Muscle layer of colon (tissue), 2 donors: Measurements from ENCODE around the gene LRIT3.

Experiments used
- H3K27ac ChIP-seq: one replicate; pipeline ENCODE4 v1.7.0; 2013; ENCODE audit warnings: low read depth, mild to moderate bottlenecking, low read length, moderate library complexity
- H3K27me3 ChIP-seq, 2 donors: one replicate each; pipeline ENCODE4 v1.7.0; 2013; ENCODE audit warnings: low read length in 2 of 2, mild to moderate bottlenecking in 2 of 2; ENCODE audit not compliant: insufficient read depth in 2 of 2, control insufficient read depth in 1 of 2
- H3K36me3 ChIP-seq: one replicate; pipeline ENCODE4 v1.7.0; 2013; ENCODE audit warnings: mild to moderate bottlenecking, low read length; ENCODE audit not compliant: insufficient read depth
- H3K4me1 ChIP-seq: one replicate; pipeline ENCODE4 v1.7.0; 2013; ENCODE audit warnings: mild to moderate bottlenecking, low read length; ENCODE audit not compliant: insufficient read depth
- H3K4me3 ChIP-seq, 2 donors: one replicate each; pipeline ENCODE4 v1.7.0; 2013; ENCODE audit warnings: low read length in 2 of 2, low read depth in 1 of 2, mild to moderate bottlenecking in 1 of 2, moderate library complexity in 1 of 2
- H3K9ac ChIP-seq: one replicate; pipeline ENCODE4 v1.7.0; 2013; ENCODE audit warnings: low read length
- H3K9me3 ChIP-seq: one replicate; pipeline ENCODE4 v1.7.0; 2013; ENCODE audit warnings: mild to moderate bottlenecking, low read length
- donor health status: abdominal sarcoma.
- donor health status: Adenocarcinoma of cecum.

LRIT3 gene

DNA sequence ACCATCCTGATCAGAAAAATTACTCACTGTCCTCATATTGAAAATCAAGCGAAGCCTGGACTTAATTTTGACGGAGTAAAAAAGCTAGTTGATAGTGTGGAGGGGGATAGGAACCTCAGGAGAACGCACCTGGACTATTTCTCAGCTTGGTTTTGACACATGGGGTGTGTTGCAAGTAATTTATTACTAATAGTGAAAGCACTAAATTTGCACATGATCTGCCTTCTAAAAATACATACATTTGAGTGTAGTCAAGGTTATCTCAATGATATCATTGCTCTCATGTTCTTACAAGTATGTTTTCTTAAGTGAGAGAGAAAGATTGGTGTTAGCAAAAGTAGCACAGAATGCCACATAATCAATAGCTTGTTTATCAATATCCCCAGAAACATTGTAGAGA is 29.5 kb downstream of the LRIT3 start:
- Histone ChIP-seq H3K9me3 (no peaks in the 10 kb centered on the region), H3K27ac (no peak overlapping the region), H3K27me3 (no peaks in the 10 kb centered on the region), H3K36me3 (no peaks in the 10 kb centered on the region), H3K9ac (no peak overlapping the region), H3K4me3 (no peak overlapping the region), H3K4me1 (no peaks in the 10 kb centered on the region)

GRCh38 chr4:109878355-109878754 is 30.4 kb downstream of the LRIT3 start:
- H3K4me1 ChIP-seq, result no peaks in the 10 kb centered on the region
- no peaks in the 10 kb centered on the region for H3K27me3 ChIP-seq
- H3K27ac ChIP-seq, result no peak overlapping the region
- H3K9me3 ChIP-seq, result no peaks in the 10 kb centered on the region
- no peak overlapping the region for H3K4me3 ChIP-seq
- no peaks in the 10 kb centered on the region for H3K36me3 ChIP-seq
- no peak overlapping the region for H3K9ac ChIP-seq

- no peak overlapping the region for H3K9ac ChIP-seq
- no peaks in the 10 kb centered on the region for H3K27me3 ChIP-seq
- no peaks in the 10 kb centered on the region for H3K36me3 ChIP-seq
- no peak overlapping the region for H3K4me3 ChIP-seq
- no peak overlapping the region for H3K27ac ChIP-seq
- no peaks in the 10 kb centered on the region for H3K9me3 ChIP-seq
- H3K4me1 ChIP-seq, result no peaks in the 10 kb centered on the region
Observed at GRCh38 chr4:109879081-109879480, 31.2 kb downstream of the LRIT3 start.

- Histone ChIP-seq H3K27ac (no peak overlapping the region), H3K9me3 (no peaks in the 10 kb centered on the region), H3K4me3 (no peak overlapping the region), H3K36me3 (no peaks in the 10 kb centered on the region), H3K27me3 (no peaks in the 10 kb centered on the region), H3K9ac (no peak overlapping the region), H3K4me1 (no peaks in the 10 kb centered on the region)
Observed at GRCh38 chr4:109879636-109880314, 31.9 kb downstream of the LRIT3 start.

DNA sequence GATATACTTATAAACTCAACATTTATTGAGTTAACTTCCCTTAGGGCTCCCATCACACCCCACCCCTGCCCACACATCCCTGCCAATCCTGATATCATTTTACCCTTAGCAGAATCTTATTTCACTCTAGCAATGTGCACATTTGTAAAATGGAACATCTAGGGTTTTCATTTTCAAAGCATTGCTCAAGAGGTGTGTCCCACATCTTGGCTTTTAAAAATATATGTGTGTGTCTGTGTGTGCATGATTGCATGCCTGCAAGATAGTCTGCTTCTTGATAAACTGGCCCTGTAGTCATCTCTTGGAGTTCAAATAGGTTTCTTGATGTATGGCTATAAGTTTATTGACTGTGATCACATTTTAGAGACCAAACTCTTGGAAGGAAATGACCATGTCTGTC is 38.4 kb downstream of the LRIT3 start:
- no peaks in the 10 kb centered on the region for H3K36me3 ChIP-seq
- no peak overlapping the region for H3K27ac ChIP-seq
- H3K4me3 ChIP-seq, result no peak overlapping the region
- H3K4me1 ChIP-seq, result no peaks in the 10 kb centered on the region
- H3K9ac ChIP-seq, result no peak overlapping the region
- no peaks in the 10 kb centered on the region for H3K27me3 ChIP-seq
- no peaks in the 10 kb centered on the region for H3K9me3 ChIP-seq

DNA sequence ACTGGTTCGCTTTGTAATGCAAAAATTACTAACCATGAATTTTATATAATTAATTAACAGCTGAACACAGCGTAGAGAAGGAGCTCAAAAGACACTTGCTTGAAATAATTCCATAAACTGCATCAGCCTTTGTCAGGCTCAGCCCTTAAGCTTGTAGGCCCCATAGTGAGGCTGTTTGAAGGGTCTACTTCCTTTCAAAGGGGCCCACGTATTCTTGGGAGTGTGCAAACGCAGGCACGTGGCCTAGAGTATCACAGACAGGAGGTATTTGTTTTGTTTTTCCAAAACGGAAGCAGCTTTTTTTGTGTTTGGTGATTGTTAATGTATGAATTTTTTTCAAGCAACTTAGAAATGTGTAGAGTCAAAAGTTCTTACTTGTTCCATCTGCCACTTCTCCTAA is 39.2 kb downstream of the LRIT3 start:
- Histone ChIP-seq H3K9me3 (no peaks in the 10 kb centered on the region), H3K4me1 (no peaks in the 10 kb centered on the region), H3K36me3 (no peaks in the 10 kb centered on the region), H3K4me3 (no peak overlapping the region), H3K27me3 (no peaks in the 10 kb centered on the region), H3K27ac (no peak overlapping the region), H3K9ac (no peak overlapping the region)

- Histone ChIP-seq H3K36me3 (no peaks in the 10 kb centered on the region), H3K9me3 (no peaks in the 10 kb centered on the region), H3K9ac (no peak overlapping the region), H3K27me3 (no peaks in the 10 kb centered on the region), H3K4me3 (no peak overlapping the region), H3K4me1 (no peaks in the 10 kb centered on the region), H3K27ac (no peak overlapping the region)
Observed at GRCh38 chr4:109890076-109890475, 42.2 kb downstream of the LRIT3 start.

DNA sequence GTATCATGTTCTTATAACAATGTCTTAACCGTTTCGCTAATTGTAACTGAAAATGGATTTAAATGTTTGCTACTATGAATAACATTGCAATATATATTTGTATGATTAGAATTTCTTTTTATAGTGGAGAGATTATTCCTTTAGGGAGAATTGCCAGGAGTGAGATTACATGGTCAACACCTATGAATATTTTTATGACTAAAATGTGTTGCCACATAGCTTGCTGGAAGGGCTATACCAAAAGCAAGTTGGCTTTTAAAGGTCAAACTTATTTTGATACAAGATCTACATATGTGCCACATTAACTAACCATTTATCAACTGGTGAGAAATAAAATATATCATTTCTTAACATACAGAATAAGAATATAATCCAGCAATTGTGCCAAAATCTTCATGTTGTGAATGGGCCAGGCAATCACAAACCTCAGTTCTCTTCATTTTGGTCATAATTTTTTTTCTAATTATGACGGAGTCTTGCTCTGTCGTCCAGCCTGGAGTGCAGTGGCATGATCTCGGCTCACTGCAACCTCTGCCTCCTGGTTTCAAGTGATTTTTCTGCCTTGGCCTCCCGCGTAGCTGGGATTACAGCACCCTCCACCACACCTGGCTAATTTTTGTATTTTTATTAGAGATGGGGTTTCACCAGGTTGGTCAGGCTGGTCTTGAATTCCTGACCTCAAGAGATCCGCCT is 54.8 kb downstream of the LRIT3 start:
- H3K36me3 ChIP-seq, result no peaks in the 10 kb centered on the region
- H3K4me1 ChIP-seq, result no peaks in the 10 kb centered on the region
- no peaks in the 10 kb centered on the region for H3K27me3 ChIP-seq
- H3K4me3 ChIP-seq, result no peak overlapping the region
- no peaks in the 10 kb centered on the region for H3K9me3 ChIP-seq
- H3K9ac ChIP-seq, result no peak overlapping the region
- H3K27ac ChIP-seq, result no peak overlapping the region

GRCh38 chr4:109908731-109909130 is 60.8 kb downstream of the LRIT3 start:
- no peaks in the 10 kb centered on the region for H3K36me3 ChIP-seq
- H3K4me3 ChIP-seq, result no peak overlapping the region
- H3K27ac ChIP-seq, result no peak overlapping the region
- H3K4me1 ChIP-seq, result no peaks in the 10 kb centered on the region
- H3K9me3 ChIP-seq, result no peaks in the 10 kb centered on the region
- no peak overlapping the region for H3K9ac ChIP-seq
- no peaks in the 10 kb centered on the region for H3K27me3 ChIP-seq

DNA sequence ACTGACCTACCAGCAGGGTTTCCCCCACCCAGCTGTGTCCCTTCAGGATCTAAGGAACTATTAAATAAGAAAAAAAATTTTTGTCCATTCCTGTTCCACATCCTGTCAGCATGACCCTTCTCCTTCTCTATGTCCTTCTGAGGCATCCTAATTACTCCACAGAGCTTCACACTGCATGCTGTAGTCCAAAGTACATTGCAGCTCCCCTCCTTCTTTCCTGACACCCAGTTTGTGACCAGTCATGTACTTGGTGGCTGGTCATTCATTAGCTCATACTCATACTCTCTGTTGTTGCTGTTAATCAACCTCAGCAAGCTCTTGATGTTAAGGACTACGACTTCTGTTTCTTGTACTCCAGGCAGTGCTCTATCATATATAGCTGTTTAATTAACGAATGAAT is 62.3 kb downstream of the LRIT3 start:
- H3K4me1 ChIP-seq, result no peaks in the 10 kb centered on the region
- H3K9me3 ChIP-seq, result no peaks in the 10 kb centered on the region
- H3K9ac ChIP-seq, result no peak overlapping the region
- no peak overlapping the region for H3K4me3 ChIP-seq
- no peaks in the 10 kb centered on the region for H3K36me3 ChIP-seq
- H3K27me3 ChIP-seq, result no peaks in the 10 kb centered on the region
- H3K27ac ChIP-seq, result no peak overlapping the region

- H3K4me1 ChIP-seq, result no peaks in the 10 kb centered on the region
- no peak within 1 kb of the TSS for H3K9ac ChIP-seq
- H3K27me3 ChIP-seq, result no peaks in the 10 kb centered on the region
- H3K9me3 ChIP-seq, result no peaks in the 10 kb centered on the region
- no peaks in the 10 kb centered on the region for H3K36me3 ChIP-seq
- H3K4me3 ChIP-seq, result no peak within 1 kb of the TSS
- H3K27ac ChIP-seq, result no peak within 1 kb of the TSS
Observed at GRCh38 chr4:109912706-109913595, 65.0 kb downstream of the LRIT3 start, which contains the start of gene EGF. EGF (plus strand) TSS chr4:109912883; CDS start chr4:109913336, 453 bp downstream.
